Left ventricle myocardium inferior (tissue), 1 donor: ENCODE data around the gene KRT81. TPM values are rescaled to one million over a fixed set of nuclear protein-coding genes. Genes with fewer than 3 reads are reported as not detected.
A peak's percentile ranks its signal among the peaks of the same experiment; 100 is the strongest.

Experiments
- DNase-seq: peaks from one replicate; pipeline ENCODE4 v3.0.0-alpha.2; 2020
- H3K27ac ChIP-seq: fragments of 200-600 bp; replicated peaks from 2 replicates; pipeline ENCODE4 v1.8.0; 2021
- H3K27me3 ChIP-seq: fragments of 200-600 bp; 2 replicates; pipeline ENCODE4 v1.8.0; 2021; ENCODE audit warnings: low read depth
- H3K36me3 ChIP-seq: fragments of 200-600 bp; 2 replicates; pipeline ENCODE4 v1.8.0; 2021
- H3K4me1 ChIP-seq: fragments of 200-600 bp; 2 replicates; pipeline ENCODE4 v1.8.0; 2021
- H3K4me3 ChIP-seq: fragments of 200-600 bp; 2 replicates; pipeline ENCODE4 v1.8.0; 2021; ENCODE audit warnings: mild to moderate bottlenecking, moderate library complexity
- H3K9me3 ChIP-seq: fragments of 200-600 bp; replicated peaks from 2 replicates; pipeline ENCODE4 v1.8.0; 2021
- CTCF ChIP-seq: fragments of 200-600 bp; IDR thresholded peaks from 2 replicates; pipeline ENCODE4 v1.8.0; 2021; ENCODE audit warnings: antibody characterized with exemption, mild to moderate bottlenecking, borderline replicate concordance
- intact Hi-C: fragments of 100-400 bp; cut with micrococcal nuclease; formaldehyde crosslinking; loops from one replicate; pipeline ENCODE4 v1.11.0; 2022
- total RNA-seq: library from RNA; stranded (reverse); fragmentation: NEBNext Ultra II Directional; extraction: Animal tissue kit (Norgen Biotek cat#: 25700); gene quantifications from one replicate; pipeline ENCODE4 v1.2.1, GENCODE V29; 2021
- donor health status: DM: no; HTN: yes; CAD: no; lungs with severe emphysema.

Gene KRT81
- total RNA-seq, 1 donor from 2014 or later: not detected

GRCh38 chr12:52327830-52328500 is 36.6 kb upstream of the KRT81 start:
- Histone ChIP-seq H3K36me3 (no peaks in the 10 kb centered on the region), H3K27me3 (peaks cover 63% of the 10 kb centered on the region), H3K4me1 (no peaks in the 10 kb centered on the region), H3K9me3 (no peaks in the 10 kb centered on the region), H3K4me3 (no peak overlapping the region), H3K27ac (no peak overlapping the region)
- intact Hi-C loops: loop anchor here (5.0 kb wide), 1 partner anchor 171 kb away; no protein-coding TSS in a partner anchor
- DNase-seq: no peak
- no peak for TF ChIP-seq CTCF

GRCh38 chr12:52327052-52327829 is 35.9 kb upstream of the KRT81 start:
- intact Hi-C loops: loop anchor here (5.0 kb wide), 1 partner anchor 170 kb away; no protein-coding TSS in a partner anchor
- Histone ChIP-seq H3K4me1 (no peaks in the 10 kb centered on the region), H3K27ac (no peak overlapping the region), H3K27me3 (peaks cover 67% of the 10 kb centered on the region), H3K9me3 (no peaks in the 10 kb centered on the region), H3K4me3 (no peak overlapping the region), H3K36me3 (no peaks in the 10 kb centered on the region)
- peak; percentile 79 for TF ChIP-seq CTCF
- peak; percentile 58 for DNase-seq

- DNase-seq: no peak
- Histone ChIP-seq H3K27me3 (peaks cover 85% of the 10 kb centered on the region), H3K27ac (no peak overlapping the region), H3K9me3 (no peaks in the 10 kb centered on the region), H3K4me3 (no peak overlapping the region), H3K4me1 (no peaks in the 10 kb centered on the region), H3K36me3 (no peaks in the 10 kb centered on the region)
- intact Hi-C loops: no loop called here
- no peak for TF ChIP-seq CTCF
Measured at GRCh38 chr12:52324153-52324444, 32.8 kb upstream of the KRT81 start.

- H3K36me3 ChIP-seq: no peaks in the 10 kb centered on the region
- intact Hi-C loops: no loop called here
- no peak for TF ChIP-seq CTCF
- no peak overlapping the region for H3K27ac ChIP-seq
- peaks cover 85% of the 10 kb centered on the region for H3K27me3 ChIP-seq
- no peaks in the 10 kb centered on the region for H3K9me3 ChIP-seq
- DNase-seq: no peak
- H3K4me3 ChIP-seq: no peak overlapping the region
- no peaks in the 10 kb centered on the region for H3K4me1 ChIP-seq
Measured at GRCh38 chr12:52323416-52324152, 32.2 kb upstream of the KRT81 start.

- Histone ChIP-seq H3K4me1 (no peaks in the 10 kb centered on the region), H3K36me3 (no peaks in the 10 kb centered on the region), H3K9me3 (no peaks in the 10 kb centered on the region), H3K27ac (no peak overlapping the region), H3K27me3 (peaks cover 85% of the 10 kb centered on the region), H3K4me3 (no peak overlapping the region)
- intact Hi-C loops: no loop called here
- no peak for DNase-seq
- TF ChIP-seq CTCF: no peak
Measured at GRCh38 chr12:52323001-52323400, 31.7 kb upstream of the KRT81 start.
